Measurements from ENCODE around the gene ING5.

ING5 gene

DNA sequence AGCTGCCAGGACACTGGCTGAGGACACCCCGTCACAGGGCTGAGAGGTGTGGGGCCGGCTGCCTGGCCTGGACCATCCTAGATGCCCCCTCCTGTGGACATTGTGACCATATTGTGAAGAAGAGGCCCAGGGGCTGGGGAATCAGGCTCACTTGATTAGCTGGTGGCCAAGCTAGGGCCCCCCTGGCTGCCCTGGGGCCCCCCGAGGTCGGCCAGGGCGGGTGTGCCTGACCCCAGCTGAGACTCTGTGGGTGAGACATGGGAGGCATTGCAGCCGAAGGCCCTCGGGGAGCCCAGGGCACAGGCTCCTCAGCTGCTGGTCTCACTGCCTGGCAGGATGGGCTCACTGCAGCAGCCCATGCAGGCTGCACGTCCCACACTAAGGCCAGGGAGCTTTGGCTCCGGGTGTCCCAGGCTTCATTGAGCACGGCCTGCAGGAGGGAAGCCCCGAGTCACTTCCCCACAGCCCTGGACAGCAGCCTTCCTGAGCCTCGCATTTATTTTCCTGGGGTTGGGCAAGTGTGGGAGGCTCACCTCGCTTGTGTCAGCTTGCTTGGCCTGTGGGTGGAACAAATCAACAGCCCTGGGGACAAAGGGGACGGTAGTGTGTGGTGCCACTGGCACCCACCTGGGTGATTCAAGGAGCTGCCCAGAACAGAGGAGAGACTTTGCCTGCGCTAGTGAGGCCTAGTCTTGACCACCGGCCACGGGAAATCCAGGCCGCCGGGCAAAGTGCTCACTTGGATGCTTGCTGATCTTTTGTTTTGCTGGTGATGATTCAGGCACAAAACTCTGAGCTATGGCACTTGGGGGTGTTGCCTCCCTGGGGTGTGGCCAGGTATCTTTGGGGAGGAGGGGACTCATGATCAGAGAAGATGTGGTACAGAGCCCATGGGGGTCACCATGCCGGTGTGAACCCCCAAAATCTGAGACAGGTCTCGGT lies 76.1 kb downstream of the ING5 start:
- DNase-seq = no peak

Data from stimulated activated CD4-positive, alpha-beta T cell treated with anti-CD3 and anti-CD28 coated beads, Interleukin-2, amount 100 ng/mL, for 48 hours (primary cell).